ENCODE measurements around the gene GALNS.

DNA sequence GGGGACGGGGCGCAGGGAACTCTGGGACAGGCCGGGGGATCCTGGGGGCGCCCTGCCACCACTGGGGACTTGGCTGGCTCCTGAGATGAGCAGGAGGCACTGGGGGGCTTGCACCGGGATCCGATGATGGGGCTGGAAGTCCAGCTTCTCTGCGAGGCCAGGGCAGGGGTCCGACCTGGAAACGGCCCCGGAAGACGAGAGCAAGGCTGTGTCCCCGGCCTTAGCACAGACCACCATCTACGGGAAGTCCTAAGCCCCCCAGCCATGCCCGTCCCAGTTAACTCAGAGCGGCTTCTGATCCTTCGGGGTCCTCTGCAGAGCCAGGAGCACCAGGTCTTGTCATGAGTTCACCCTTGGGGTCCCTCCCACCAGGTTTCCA, 52.6 kb downstream of the GALNS start:
- TF ChIP-seq EZH2 (IDR thresholded peaks at IDR 0.05; ENCODE audit: low read depth, low read length, severe bottlenecking) (no peak), CTCF (IDR thresholded peaks at IDR 0.05; ENCODE audit: control extremely low read depth in 1 of 3, insufficient read depth in 1 of 3, low read depth in 1 of 3, low read length in 3 of 3) (no peak)
